ENCODE results near the gene RPL41.
"Not testable (repeated sequence)": the region's sequence is repeated elsewhere in the genome, so short reads cannot be mapped to it uniquely, and the experiment has no call there.

Gene RPL41

DNA sequence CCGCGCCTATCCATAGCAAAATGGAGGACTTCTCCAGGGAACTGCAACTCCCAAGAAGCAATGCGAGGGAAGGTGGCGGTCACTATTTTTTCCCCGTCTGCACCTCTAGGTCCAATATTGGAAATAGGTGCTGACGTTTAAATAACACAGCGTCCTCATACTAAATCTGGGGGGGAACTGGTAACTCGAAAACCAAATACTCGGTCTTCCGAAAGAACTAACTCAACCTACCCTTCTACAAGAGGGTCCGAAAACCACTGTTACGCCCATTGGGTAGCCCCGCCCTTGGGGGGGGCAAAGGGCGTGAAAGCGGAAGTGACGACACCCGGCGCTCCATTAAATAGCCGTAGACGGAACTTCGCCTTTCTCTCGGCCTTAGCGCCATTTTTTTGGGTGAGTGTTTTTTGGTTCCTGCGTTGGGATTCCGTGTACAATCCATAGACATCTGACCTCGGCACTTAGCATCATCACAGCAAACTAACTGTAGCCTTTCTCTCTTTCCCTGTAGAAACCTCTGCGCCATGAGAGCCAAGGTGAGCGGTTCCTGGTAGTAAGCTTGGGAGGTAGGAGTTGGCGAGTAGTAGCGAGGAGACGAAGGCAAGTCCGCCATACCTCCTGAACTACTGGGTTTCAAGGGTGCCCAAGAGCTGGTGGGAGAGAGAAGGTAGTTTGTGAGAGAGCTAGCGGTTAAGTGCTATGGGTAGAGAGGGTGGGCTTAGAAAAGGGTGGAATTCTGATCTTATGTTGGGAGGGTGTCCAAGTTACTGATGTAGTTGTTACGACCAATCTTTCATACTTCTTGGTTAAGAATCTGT lies at the start of gene RPL41:
Gene RPL41 (plus strand): TSS at position 367 of the 815 bp plus-strand sequence.
- H3K9me3 ChIP-seq (ENCODE audit: control insufficient read depth, insufficient read depth, low read length) = no peaks in the 10 kb centered on the region
- peaks cover 5% of the 10 kb centered on the region; the same call in 1 of the 2 replicates for H3K36me3 ChIP-seq (ENCODE audit: insufficient read depth, low read length)
- peaks cover 7% of the 10 kb centered on the region; the same call in 1 of the 2 replicates for H3K4me1 ChIP-seq (ENCODE audit: insufficient read depth, low read length)
- peak within 1 kb of the TSS; percentile 92 for H3K9ac ChIP-seq (ENCODE audit: low read depth, low read length)

DNA sequence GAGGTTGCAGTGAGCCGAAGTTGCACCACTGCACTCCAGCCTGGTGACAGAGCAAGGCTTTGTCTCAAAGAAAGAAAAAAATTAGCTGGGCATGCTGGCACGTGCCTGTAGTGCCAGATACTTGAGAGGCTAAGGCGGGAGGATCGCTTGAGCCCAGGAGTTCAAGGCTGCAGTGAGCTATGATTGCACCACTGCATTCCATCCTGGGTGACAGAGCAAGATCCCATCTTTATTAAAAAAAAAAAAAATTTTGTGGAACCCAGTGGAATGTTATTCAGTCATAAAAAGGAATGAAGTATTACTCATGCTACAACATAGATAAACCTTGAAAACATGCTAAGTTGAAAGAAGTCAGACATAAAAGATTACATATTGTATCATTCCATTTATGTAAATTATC lies 44.8 kb upstream of the RPL41 start:
- Histone ChIP-seq H3K9me3 (ENCODE audit: control insufficient read depth, insufficient read depth, low read length) (no peaks in the 10 kb centered on the region), H3K36me3 (ENCODE audit: insufficient read depth, low read length) (no peaks in the 10 kb centered on the region), H3K9ac (ENCODE audit: low read depth, low read length) (no peak overlapping the region), H3K4me1 (ENCODE audit: insufficient read depth, low read length) (no peaks in the 10 kb centered on the region)

DNA sequence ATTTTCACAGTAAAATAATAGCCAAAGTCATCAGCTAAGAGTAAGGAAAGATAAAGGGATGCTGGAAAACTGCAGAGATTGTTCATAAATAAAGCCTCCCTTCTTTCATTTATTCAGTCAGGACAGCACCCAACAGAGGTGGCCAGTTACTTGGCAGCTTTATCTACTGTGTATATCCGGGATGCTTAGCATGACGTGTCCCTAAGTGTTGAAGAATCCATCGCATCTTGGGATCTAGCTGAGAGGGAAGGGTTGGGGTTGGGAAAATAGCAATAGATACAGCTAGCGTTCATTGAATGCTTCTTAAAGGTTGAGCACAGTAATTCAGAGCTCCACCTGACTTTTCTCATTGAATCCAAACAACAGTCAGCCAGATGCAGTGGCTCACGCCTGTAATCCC lies 42.0 kb upstream of the RPL41 start:
- no peak overlapping the region for H3K9ac ChIP-seq (ENCODE audit: low read depth, low read length)
- no peaks in the 10 kb centered on the region for H3K36me3 ChIP-seq (ENCODE audit: insufficient read depth, low read length)
- H3K9me3 ChIP-seq (ENCODE audit: control insufficient read depth, insufficient read depth, low read length) = no peaks in the 10 kb centered on the region
- H3K4me1 ChIP-seq (ENCODE audit: insufficient read depth, low read length) = peaks cover 4% of the 10 kb centered on the region; the same call in 1 of the 2 replicates

- not testable (repeated sequence) for H3K9me3 ChIP-seq (ENCODE audit: control insufficient read depth, insufficient read depth, low read length); H3K9ac ChIP-seq (ENCODE audit: low read depth, low read length); H3K36me3 ChIP-seq (ENCODE audit: insufficient read depth, low read length)
- peaks cover 23% of the 10 kb centered on the region for H3K4me1 ChIP-seq (ENCODE audit: insufficient read depth, low read length)
These were observed 38.5 kb upstream of the RPL41 start for GRCh38 chr12:56077966-56078365.

DNA sequence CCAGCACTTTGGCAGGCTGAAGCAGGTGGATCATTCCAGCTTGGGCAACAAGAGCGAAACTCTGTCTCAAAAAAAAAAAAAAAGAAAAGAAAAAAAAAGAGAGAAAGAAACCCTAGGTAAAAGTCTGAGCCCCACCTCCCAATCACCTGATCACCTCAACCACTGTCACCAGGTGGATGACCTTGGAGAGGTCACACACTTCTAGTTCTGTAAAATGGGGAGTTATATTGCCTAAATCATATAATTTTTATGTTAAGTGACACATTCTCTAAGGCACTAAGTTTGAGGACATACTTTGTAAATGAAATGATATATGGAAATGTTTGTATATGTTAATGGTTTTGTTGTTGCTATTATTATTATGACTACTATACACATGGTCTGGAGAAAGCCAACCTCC lies 38.0 kb upstream of the RPL41 start:
- H3K36me3 ChIP-seq (ENCODE audit: insufficient read depth, low read length) = no peaks in the 10 kb centered on the region
- no peaks in the 10 kb centered on the region for H3K9me3 ChIP-seq (ENCODE audit: control insufficient read depth, insufficient read depth, low read length)
- H3K4me1 ChIP-seq (ENCODE audit: insufficient read depth, low read length) = peaks cover 23% of the 10 kb centered on the region
- peak overlapping the region; percentile 86; the same call in 1 of the 2 replicates for H3K9ac ChIP-seq (ENCODE audit: low read depth, low read length)

- Histone ChIP-seq H3K9me3 (ENCODE audit: control insufficient read depth, insufficient read depth, low read length) (no peaks in the 10 kb centered on the region), H3K4me1 (ENCODE audit: insufficient read depth, low read length) (peaks cover 23% of the 10 kb centered on the region), H3K36me3 (ENCODE audit: insufficient read depth, low read length) (no peaks in the 10 kb centered on the region), H3K9ac (ENCODE audit: low read depth, low read length) (peak overlapping the region; percentile 86)
These were observed 37.3 kb upstream of the RPL41 start for GRCh38 chr12:56078931-56079722.

GRCh38 chr12:56079723-56080555 lies 36.5 kb upstream of the RPL41 start, which contains the start of gene ERBB3:
Gene ERBB3, plus strand, starts transcription at chr12:56080165. Its CDS starts 136 bp downstream, at chr12:56080301.
- Histone ChIP-seq H3K9ac (ENCODE audit: low read depth, low read length) (peak within 1 kb of the TSS; percentile 86), H3K9me3 (ENCODE audit: control insufficient read depth, insufficient read depth, low read length) (no peaks in the 10 kb centered on the region), H3K36me3 (ENCODE audit: insufficient read depth, low read length) (no peaks in the 10 kb centered on the region), H3K4me1 (ENCODE audit: insufficient read depth, low read length) (peaks cover 23% of the 10 kb centered on the region)

DNA sequence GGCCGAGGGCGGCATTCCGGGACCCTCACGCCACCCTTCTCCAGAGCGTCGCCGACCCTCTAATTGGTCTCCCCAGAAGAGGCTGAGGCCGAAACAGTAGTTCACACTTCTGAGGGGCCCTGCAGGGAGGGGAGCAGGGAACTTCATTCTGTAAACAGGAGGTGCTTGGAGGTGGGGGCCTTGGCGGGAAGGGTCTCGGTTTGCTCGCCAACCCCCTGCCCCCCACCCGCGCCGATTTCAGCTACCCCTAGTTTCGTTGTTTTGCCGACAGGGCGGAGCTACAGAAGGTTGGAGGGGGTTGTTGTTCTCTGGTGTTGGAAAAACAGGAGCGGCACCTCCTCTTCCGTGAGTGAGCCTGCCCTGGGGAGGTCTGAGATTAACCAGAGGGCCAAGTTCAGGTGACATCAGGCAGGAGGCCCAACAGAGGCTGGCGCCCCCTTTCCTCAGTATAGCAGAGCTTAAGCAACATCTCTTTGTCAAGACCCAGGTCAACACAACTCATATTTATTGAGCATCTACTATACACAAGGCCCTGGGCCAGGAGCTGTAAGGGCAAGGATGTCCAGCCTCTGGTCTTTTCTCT lies 35.8 kb upstream of the RPL41 start:
- Histone ChIP-seq H3K4me1 (ENCODE audit: insufficient read depth, low read length) (peaks cover 23% of the 10 kb centered on the region), H3K9ac (ENCODE audit: low read depth, low read length) (peak overlapping the region; percentile 86), H3K36me3 (ENCODE audit: insufficient read depth, low read length) (no peaks in the 10 kb centered on the region), H3K9me3 (ENCODE audit: control insufficient read depth, insufficient read depth, low read length) (no peaks in the 10 kb centered on the region)

DNA sequence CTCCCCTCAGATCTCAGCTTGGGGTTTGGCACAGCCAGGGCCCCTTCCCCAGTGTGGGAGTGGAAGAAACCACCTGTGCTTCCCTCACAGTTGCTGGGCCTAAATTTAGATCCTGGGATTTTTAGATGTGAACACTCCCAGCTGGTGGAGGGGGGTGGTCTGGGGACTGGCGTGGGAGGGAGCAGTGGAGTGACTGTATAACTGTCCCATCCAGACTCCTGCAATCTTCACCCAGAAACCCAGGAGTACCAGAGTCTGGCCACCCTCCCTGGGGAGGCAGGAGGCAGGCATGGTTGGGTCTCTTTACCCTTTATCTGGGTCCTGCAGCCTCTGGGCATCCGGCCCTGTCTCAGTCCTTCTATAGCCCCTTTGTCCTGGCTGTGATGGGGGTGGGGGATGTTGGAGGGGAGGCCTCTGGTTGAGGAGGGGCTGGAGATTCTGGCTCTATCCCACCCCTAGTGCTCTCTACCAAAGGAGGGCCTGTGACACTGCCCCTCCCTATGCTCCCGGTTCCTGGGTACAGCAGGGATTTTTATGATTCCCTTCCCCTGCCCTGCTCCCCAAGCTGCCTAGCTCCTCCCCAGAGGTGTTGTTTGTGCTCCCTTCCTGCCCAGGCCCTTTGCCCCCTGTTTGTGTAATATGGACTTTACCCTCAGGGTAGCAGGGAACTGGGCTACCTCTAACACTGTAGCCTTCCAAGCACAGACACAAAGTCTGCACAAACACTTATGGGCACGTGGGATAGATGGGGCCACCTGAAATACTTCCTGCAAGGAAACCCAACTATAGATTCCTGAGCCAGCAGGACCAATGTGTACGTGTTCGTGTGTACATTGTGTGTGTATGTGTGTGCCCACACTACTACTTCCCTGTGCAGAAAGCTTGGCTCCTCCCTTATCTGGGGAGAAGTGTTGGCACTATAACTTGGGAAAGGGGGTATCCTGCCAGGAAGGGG lies 34.8 kb upstream of the RPL41 start:
- Histone ChIP-seq H3K9ac (ENCODE audit: low read depth, low read length) (peak overlapping the region; percentile 86), H3K36me3 (ENCODE audit: insufficient read depth, low read length) (no peaks in the 10 kb centered on the region; the same call in 1 of the 2 replicates), H3K9me3 (ENCODE audit: control insufficient read depth, insufficient read depth, low read length) (no peaks in the 10 kb centered on the region), H3K4me1 (ENCODE audit: insufficient read depth, low read length) (peaks cover 32% of the 10 kb centered on the region)

GRCh38 chr12:56082382-56082781 lies 34.1 kb upstream of the RPL41 start:
- no peak overlapping the region for H3K9ac ChIP-seq (ENCODE audit: low read depth, low read length)
- H3K4me1 ChIP-seq (ENCODE audit: insufficient read depth, low read length) = peaks cover 32% of the 10 kb centered on the region
- H3K9me3 ChIP-seq (ENCODE audit: control insufficient read depth, insufficient read depth, low read length) = no peaks in the 10 kb centered on the region
- H3K36me3 ChIP-seq (ENCODE audit: insufficient read depth, low read length) = no peaks in the 10 kb centered on the region; the same call in 1 of the 2 replicates

GRCh38 chr12:56082967-56083366 lies 33.5 kb upstream of the RPL41 start:
- Histone ChIP-seq H3K36me3 (ENCODE audit: insufficient read depth, low read length) (no peaks in the 10 kb centered on the region; the same call in 1 of the 2 replicates), H3K9me3 (ENCODE audit: control insufficient read depth, insufficient read depth, low read length) (no peaks in the 10 kb centered on the region), H3K4me1 (ENCODE audit: insufficient read depth, low read length) (peaks cover 32% of the 10 kb centered on the region), H3K9ac (ENCODE audit: low read depth, low read length) (no peak overlapping the region)

DNA sequence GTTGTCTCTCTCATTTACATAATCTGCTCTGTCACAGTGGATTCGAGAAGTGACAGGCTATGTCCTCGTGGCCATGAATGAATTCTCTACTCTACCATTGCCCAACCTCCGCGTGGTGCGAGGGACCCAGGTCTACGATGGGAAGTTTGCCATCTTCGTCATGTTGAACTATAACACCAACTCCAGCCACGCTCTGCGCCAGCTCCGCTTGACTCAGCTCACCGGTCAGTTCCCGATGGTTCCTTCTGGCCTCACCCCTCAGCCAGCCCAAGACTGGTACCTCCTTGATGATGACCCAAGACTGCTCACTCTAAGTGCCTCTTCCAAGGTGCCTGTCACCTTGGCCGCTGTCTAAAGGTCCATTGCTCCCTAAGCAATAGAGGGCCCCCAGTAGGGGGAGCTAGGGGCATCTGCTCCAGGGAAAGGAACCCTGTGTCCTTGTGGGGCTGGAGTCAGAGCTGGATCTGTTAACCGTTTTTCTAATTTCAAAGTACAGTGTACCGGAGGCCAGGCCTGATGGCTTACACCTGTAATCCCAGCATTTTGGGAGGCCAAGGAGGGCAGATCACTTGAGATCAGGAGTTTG lies 31.4 kb upstream of the RPL41 start:
- Histone ChIP-seq H3K36me3 (ENCODE audit: insufficient read depth, low read length) (no peaks in the 10 kb centered on the region; the same call in 1 of the 2 replicates), H3K9ac (ENCODE audit: low read depth, low read length) (no peak overlapping the region)

More for the DNA sequence above, 31.4 kb upstream of the RPL41 start:
- H3K4me1 ChIP-seq (ENCODE audit: insufficient read depth, low read length) = peaks cover 29% of the 10 kb centered on the region
- no peaks in the 10 kb centered on the region for H3K9me3 ChIP-seq (ENCODE audit: control insufficient read depth, insufficient read depth, low read length)

Measured in ES-I3 (cell line).